Caco-2 (cell line): ENCODE measurements around the gene SNRPD2. TPM values are rescaled to one million over a fixed set of nuclear protein-coding genes. Genes with fewer than 3 reads are reported as not detected.

Experiments
- BruUV-seq: library from RNA; stranded (reverse); fragments of 400-500 nt; replicated peaks from 2 replicates; lab custom pipeline; 2021; lab: Mats Ljungman, UMichigan
- CTCF ChIA-PET: fragments of 300-600 bp; sonication (Branson Sonifier 250); formaldehyde crosslinking; loops from one replicate; lab custom pipeline; 2022; ENCODE audit warnings: antibody characterized with exemption; lab: Charles Lee
- POLR2A ChIA-PET: fragments of 300-600 bp; sonication (Branson Sonifier 250); formaldehyde crosslinking; loops from one replicate; lab custom pipeline; 2022; ENCODE audit warnings: antibody characterized with exemption; lab: Charles Lee
- DNase-seq, 2 experiments: peaks; one replicate each; pipeline versions ENCODE4 v3.0.0 to v3.0.0-alpha.2; 2020 to 2022
- H3K27me3 ChIP-seq: replicated peaks from 2 replicates; pipeline ENCODE4 v1.6.0; 2011; ENCODE audit warnings: low read length; ENCODE audit not compliant: control insufficient read depth, insufficient read depth
- H3K36me3 ChIP-seq: 2 replicates; pipeline ENCODE4 v1.5.1; 2011; ENCODE audit warnings: low read length; ENCODE audit not compliant: control insufficient read depth, insufficient read depth
- H3K4me1 ChIP-seq: fragments of 250-450 bp; sonication (Bioruptor Pico); 2 replicates; pipeline ENCODE4 v1.5.1; 2020; ENCODE audit warnings: mild to moderate bottlenecking
- H3K4me3 ChIP-seq: 2 replicates; pipeline ENCODE4 v1.5.1; 2011; ENCODE audit warnings: low read depth, mild to moderate bottlenecking, control low read depth, low read length
- H3K9me3 ChIP-seq: fragments of 250-450 bp; sonication (Bioruptor Pico); 2 replicates; pipeline ENCODE4 v1.5.1; 2020; ENCODE audit warnings: mild to moderate bottlenecking, moderate library complexity
- H3K27ac Mint-ChIP-seq: one replicate; pipeline ENCODE4 v1.8.0; 2022; ENCODE audit warnings: mixed read lengths; ENCODE audit not compliant: unreplicated experiment
- H3K27me3 Mint-ChIP-seq: one replicate; pipeline ENCODE4 v1.8.0; 2022; ENCODE audit warnings: mixed read lengths; ENCODE audit not compliant: insufficient read depth, unreplicated experiment
- H3K36me3 Mint-ChIP-seq: one replicate; pipeline ENCODE4 v1.8.0; 2022; ENCODE audit warnings: mild to moderate bottlenecking, mixed read lengths; ENCODE audit not compliant: insufficient read depth, unreplicated experiment
- H3K4me1 Mint-ChIP-seq: one replicate; pipeline ENCODE4 v1.8.0; 2022; ENCODE audit warnings: low read depth, mixed read lengths; ENCODE audit not compliant: unreplicated experiment
- H3K4me3 Mint-ChIP-seq: one replicate; pipeline ENCODE4 v1.8.0; 2022; ENCODE audit warnings: mild to moderate bottlenecking, moderate library complexity, mixed read lengths; ENCODE audit not compliant: unreplicated experiment
- H3K9me3 Mint-ChIP-seq: one replicate; pipeline ENCODE4 v1.8.0; 2022; ENCODE audit warnings: mixed read lengths; ENCODE audit not compliant: unreplicated experiment
- intact Hi-C: fragments of 100-400 bp; cut with micrococcal nuclease; formaldehyde crosslinking; loops from one replicate; pipeline ENCODE4 v1.10.0; 2022; ENCODE audit not compliant: unreplicated experiment
- total RNA-seq: library from RNA; stranded (reverse); gene quantifications from 2 replicates; pipeline ENCODE4 v1.2.3, GENCODE V29; 2022
- TF ChIP-seq, protein P1 (sequence below), 2 experiments: fragments of 200-600 bp in 1 of 2; IDR thresholded peaks; 1 replicate in 1 of 2; 2 replicates in 1 of 2; pipeline versions ENCODE4 v1.5.1 to v1.8.0; 2011 to 2022; ENCODE audit warnings: antibody characterized with exemption in 1 of 2, control low read depth in 1 of 2, inconsistent platforms in 1 of 2, low read depth in 1 of 2, low read length in 1 of 2, mild to moderate bottlenecking in 1 of 2, moderate library complexity in 1 of 2; ENCODE audit not compliant: insufficient read depth in 1 of 2, severe bottlenecking in 1 of 2, unreplicated experiment in 1 of 2

SNRPD2 gene
- total RNA-seq, 1 experiment from 2014 or later: 579 TPM

DNA sequence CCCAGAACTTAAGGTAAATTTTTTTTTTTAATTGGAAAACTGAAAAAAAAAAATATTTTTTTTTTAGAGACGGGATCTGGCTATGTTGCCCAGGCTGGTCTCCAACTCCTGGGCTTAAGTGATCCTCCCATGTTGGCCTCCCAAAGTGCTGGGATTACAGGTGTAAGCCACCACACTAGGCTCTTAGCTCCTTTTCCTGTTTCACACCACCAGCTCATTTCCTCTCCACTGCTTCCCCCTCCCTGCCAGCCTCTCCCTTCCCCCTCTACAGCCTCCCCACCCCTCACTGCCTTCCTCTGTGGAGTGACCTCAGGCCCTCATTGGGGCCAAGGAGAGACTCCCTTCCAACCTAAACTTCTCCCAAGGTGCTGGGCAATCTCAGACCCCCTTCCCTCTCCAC, 28.0 kb downstream of the SNRPD2 start:
- intact Hi-C loops: no loop called here
- TF ChIP-seq, protein P1, sequence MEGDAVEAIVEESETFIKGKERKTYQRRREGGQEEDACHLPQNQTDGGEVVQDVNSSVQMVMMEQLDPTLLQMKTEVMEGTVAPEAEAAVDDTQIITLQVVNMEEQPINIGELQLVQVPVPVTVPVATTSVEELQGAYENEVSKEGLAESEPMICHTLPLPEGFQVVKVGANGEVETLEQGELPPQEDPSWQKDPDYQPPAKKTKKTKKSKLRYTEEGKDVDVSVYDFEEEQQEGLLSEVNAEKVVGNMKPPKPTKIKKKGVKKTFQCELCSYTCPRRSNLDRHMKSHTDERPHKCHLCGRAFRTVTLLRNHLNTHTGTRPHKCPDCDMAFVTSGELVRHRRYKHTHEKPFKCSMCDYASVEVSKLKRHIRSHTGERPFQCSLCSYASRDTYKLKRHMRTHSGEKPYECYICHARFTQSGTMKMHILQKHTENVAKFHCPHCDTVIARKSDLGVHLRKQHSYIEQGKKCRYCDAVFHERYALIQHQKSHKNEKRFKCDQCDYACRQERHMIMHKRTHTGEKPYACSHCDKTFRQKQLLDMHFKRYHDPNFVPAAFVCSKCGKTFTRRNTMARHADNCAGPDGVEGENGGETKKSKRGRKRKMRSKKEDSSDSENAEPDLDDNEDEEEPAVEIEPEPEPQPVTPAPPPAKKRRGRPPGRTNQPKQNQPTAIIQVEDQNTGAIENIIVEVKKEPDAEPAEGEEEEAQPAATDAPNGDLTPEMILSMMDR (IDR thresholded peaks at IDR 0.05; ENCODE audit: insufficient read depth in 1 of 2, low read depth in 1 of 2, low read length in 1 of 2, severe bottlenecking in 1 of 2, unreplicated experiment in 1 of 2): no peak
- Histone ChIP-seq H3K9me3 (no peaks in the 10 kb centered on the region), H3K36me3 (no peaks in the 10 kb centered on the region), H3K27me3 (no peaks in the 10 kb centered on the region), H3K4me1 (no peaks in the 10 kb centered on the region), H3K4me3 (no peak overlapping the region)
- Mint-ChIP-seq H3K4me1 (peaks cover 23% of the 10 kb centered on the region), H3K27ac (no peak overlapping the region), H3K9me3 (no peaks in the 10 kb centered on the region), H3K27me3 (no peaks in the 10 kb centered on the region), H3K4me3 (no peak overlapping the region), H3K36me3 (no peaks in the 10 kb centered on the region)
- BruUV-seq: no TSS peak
- CTCF ChIA-PET: no interaction called here
- DNase-seq: no peak
- POLR2A ChIA-PET: no interaction called here

DNA sequence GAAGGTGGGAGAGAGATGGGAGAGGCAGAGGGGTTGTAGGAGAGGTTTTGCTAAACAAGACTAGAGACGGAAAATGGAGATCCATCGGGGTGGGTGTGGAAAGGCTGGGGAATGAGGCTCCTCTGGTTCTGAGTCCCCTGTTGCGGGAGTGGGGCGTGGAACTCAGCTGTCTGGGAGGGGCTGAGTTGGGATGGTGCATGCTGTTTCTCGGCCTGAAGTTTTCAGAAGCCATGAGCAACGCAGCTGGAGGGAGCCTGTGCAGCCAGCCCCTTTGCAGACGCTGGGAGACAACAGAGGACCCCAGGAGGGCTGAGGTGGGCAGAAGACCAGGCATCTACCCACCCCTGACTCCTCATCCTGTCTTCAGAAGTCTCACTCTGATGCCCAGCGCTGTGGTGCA, 31.1 kb downstream of the SNRPD2 start:
- Histone ChIP-seq H3K4me1 (peaks cover 4% of the 10 kb centered on the region; the same call in 1 of the 2 replicates), H3K9me3 (no peaks in the 10 kb centered on the region), H3K4me3 (no peak overlapping the region), H3K27me3 (no peaks in the 10 kb centered on the region), H3K36me3 (no peaks in the 10 kb centered on the region)
- H3K27ac Mint-ChIP-seq: no peak overlapping the region
- DNase-seq: no peak
- peaks cover 20% of the 10 kb centered on the region for H3K4me1 Mint-ChIP-seq
- no peaks in the 10 kb centered on the region for H3K9me3 Mint-ChIP-seq
- ChIA-PET POLR2A (interaction anchor here (0.8 kb wide), 1 partner anchor 32 kb away, joined by 4 read pairs; the partner anchor contains the start of gene QPCTL), CTCF (interaction anchor here (0.6 to 0.8 kb wide), 2 partner anchors 19 to 159 kb away, joined by 3 to 4 read pairs; no protein-coding TSS in a partner anchor)
- intact Hi-C loops: no loop called here
- no peaks in the 10 kb centered on the region for H3K27me3 Mint-ChIP-seq
- no TSS peak for BruUV-seq
- TF ChIP-seq, protein P1 (IDR thresholded peaks at IDR 0.05; ENCODE audit: insufficient read depth in 1 of 2, low read depth in 1 of 2, low read length in 1 of 2, severe bottlenecking in 1 of 2, unreplicated experiment in 1 of 2): no peak
- no peak overlapping the region for H3K4me3 Mint-ChIP-seq
- no peaks in the 10 kb centered on the region for H3K36me3 Mint-ChIP-seq

DNA sequence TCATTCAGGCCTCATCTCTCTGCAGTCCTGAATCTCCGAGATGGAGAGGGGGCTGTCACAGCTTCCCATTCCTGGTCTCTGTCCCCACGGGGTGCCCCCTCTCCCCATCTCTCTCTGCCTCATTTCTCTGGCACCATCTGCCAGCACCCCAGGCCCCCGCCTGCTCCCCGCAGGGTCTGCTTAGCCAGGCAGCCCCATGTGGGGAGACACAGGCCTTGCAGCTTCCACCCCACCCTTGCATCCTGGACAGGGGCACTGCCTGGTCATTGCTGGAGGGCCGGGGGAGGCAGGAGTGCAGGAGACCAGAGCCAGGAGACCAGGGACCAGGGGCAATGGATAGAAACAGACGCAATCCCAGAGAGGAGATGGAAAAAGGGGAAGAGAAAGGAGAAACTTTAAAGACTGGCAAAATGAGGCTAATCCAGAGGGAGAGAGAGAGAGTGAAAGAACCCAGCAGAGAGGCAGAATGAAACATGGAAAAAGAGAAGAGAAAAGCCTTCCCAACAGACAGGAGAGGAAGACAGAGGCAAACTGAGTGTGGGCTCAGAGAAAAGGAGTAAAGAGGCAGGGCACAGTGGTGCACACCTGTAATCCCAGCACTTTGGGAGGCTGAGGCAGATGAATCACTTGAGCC, 32.5 kb downstream of the SNRPD2 start:
- Mint-ChIP-seq H3K27ac (peak overlapping the region; percentile 2), H3K4me1 (peaks cover 20% of the 10 kb centered on the region), H3K9me3 (no peaks in the 10 kb centered on the region), H3K27me3 (no peaks in the 10 kb centered on the region), H3K4me3 (peak overlapping the region; percentile 27), H3K36me3 (no peaks in the 10 kb centered on the region)
- peaks cover 4% of the 10 kb centered on the region; the same call in 1 of the 2 replicates for H3K4me1 ChIP-seq
- no peaks in the 10 kb centered on the region for H3K27me3 ChIP-seq
- no peaks in the 10 kb centered on the region for H3K36me3 ChIP-seq
- intact Hi-C loops: no loop called here
- DNase-seq: no peak
- TF ChIP-seq, protein P1 (IDR thresholded peaks at IDR 0.05; ENCODE audit: insufficient read depth in 1 of 2, low read depth in 1 of 2, low read length in 1 of 2, severe bottlenecking in 1 of 2, unreplicated experiment in 1 of 2): no peak
- H3K4me3 ChIP-seq: no peak overlapping the region
- ChIA-PET POLR2A (no interaction called here), CTCF (no interaction called here)
- no peaks in the 10 kb centered on the region for H3K9me3 ChIP-seq
- no TSS peak for BruUV-seq
